Small intestine (tissue), 7 donors: ENCODE data around the gene PLXNA4. TPM values are rescaled to one million over a fixed set of nuclear protein-coding genes. Genes with fewer than 3 reads are reported as not detected.

Source experiments
- DNase-seq, 2 donors: peaks; one replicate each; pipeline versions ENCODE4 v3.0.0 to v3.0.0-alpha.2; 2013
- FAIRE-seq: peaks from 2 replicates; lab custom pipeline; 2012; peaks lifted over from hg19 to GRCh38; lab: Jason Lieb, UNC
- H3K27ac ChIP-seq, 3 donors: one replicate each; pipeline ENCODE4 v1.5.1; 2013; ENCODE audit warnings: low read length in 2 of 3, mild to moderate bottlenecking in 2 of 3, control low read depth in 1 of 3, inconsistent platforms in 1 of 3, low read depth in 1 of 3, moderate library complexity in 1 of 3
- H3K27me3 ChIP-seq, 3 donors: one replicate each; pipeline ENCODE4 v1.6.1; 2013; ENCODE audit warnings: low read length in 3 of 3, inconsistent platforms in 1 of 3; ENCODE audit not compliant: control insufficient read depth in 3 of 3, insufficient read depth in 3 of 3
- H3K36me3 ChIP-seq, 3 donors: one replicate each; pipeline ENCODE4 v1.6.1; 2013; ENCODE audit warnings: low read length in 3 of 3, inconsistent platforms in 1 of 3, low read depth in 1 of 3, mild to moderate bottlenecking in 1 of 3, moderate library complexity in 1 of 3; ENCODE audit not compliant: control insufficient read depth in 3 of 3, insufficient read depth in 2 of 3
- H3K4me1 ChIP-seq, 3 donors: one replicate each; pipeline ENCODE4 v1.6.1; 2013; ENCODE audit warnings: low read length in 2 of 3, inconsistent platforms in 1 of 3, low read depth in 1 of 3, mild to moderate bottlenecking in 1 of 3, moderate library complexity in 1 of 3; ENCODE audit not compliant: control insufficient read depth in 3 of 3, insufficient read depth in 2 of 3
- H3K4me3 ChIP-seq, 3 donors: one replicate each; pipeline ENCODE4 v1.5.1; 2013; ENCODE audit warnings: low read length in 3 of 3, control low read depth in 1 of 3, inconsistent platforms in 1 of 3, low read depth in 1 of 3, mild to moderate bottlenecking in 1 of 3, moderate library complexity in 1 of 3
- H3K9me3 ChIP-seq, 2 donors: one replicate each; pipeline ENCODE4 v1.6.1; 2013; ENCODE audit warnings: low read depth in 1 of 2, low read length in 1 of 2; ENCODE audit not compliant: control insufficient read depth in 2 of 2, insufficient read depth in 1 of 2
- WGBS, 3 donors: extraction: QIAGEN DNeasy Blood & Tissue Kit; methylation state at CpG; one replicate each; pipeline ENCODE4 v1.1.7; 2013; 5-methylcytosine and 5-hydroxymethylcytosine counted together
- polyA plus RNA-seq, 4 donors: library from polyadenylated mRNA; stranded (reverse) in 3 of 4; unstranded in 1 of 4; fragments of 200-250 nt in 3 of 4; fragments of 120-200 nt in 1 of 4; gene quantifications; one replicate each; pipeline versions ENCODE4 v1.2.1 to v1.2.3, GENCODE V29; 2013
- donor health status: healthy with polysubstance abuse.
- donor health status: control.
- donor health status: control.
- donor health status: Bipolar disorder and iron deficiency.
- donor health status: healthy.

PLXNA4 gene
- polyA plus RNA-seq, 4 donors, result under 0.01 to 3.9 (median 1.2) TPM; not detected in 1

- peaks cover 0 to 3% (median 0%) of the 10 kb centered on the region in 3 donors for H3K36me3 ChIP-seq
- no peaks in the 10 kb centered on the region for H3K9me3 ChIP-seq
- no peak for DNase-seq
- no peak overlapping the region for H3K4me3 ChIP-seq
- no peak for FAIRE-seq
- peaks cover 0 to 31% (median 0%) of the 10 kb centered on the region in 3 donors for H3K4me1 ChIP-seq
- peaks cover 0 to 8% (median 0%) of the 10 kb centered on the region in 3 donors for H3K27me3 ChIP-seq
- no peak overlapping the region for H3K27ac ChIP-seq
- 80 to 82% (median 80%) methylated on average over 6 of the region's 6 CpGs for WGBS, 3 donors
Observed at GRCh38 chr7:132488634-132489302, 87.5 kb downstream of the PLXNA4 start.

DNA sequence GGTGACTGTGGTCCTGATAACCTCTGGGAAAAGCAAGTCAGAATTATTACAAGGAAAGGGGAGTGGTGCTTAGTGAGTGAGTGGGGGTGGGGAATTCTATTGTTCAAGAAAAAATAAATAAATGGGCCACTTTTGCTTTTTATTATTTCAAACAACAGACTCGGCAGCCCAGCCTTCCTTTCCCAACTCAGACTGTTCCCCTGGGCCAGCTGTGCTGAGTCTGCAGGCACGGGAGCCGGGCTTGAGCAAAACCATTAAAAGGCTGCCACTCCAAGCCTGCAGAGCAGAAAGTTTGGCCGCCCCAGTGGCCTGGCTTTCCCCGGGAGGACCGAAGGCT is 90.0 kb downstream of the PLXNA4 start:
- WGBS, 3 donors, result 47 to 71% (median 65%) methylated on average over 6 of the region's 6 CpGs
- no peak for FAIRE-seq

GRCh38 chr7:132485600-132486273 is 90.5 kb downstream of the PLXNA4 start:
- FAIRE-seq (no peak), DNase-seq (peak in 1 of 2 donors; percentile 8)
- no peak overlapping the region for H3K4me3 ChIP-seq
- 66 to 70% (median 69%) methylated on average over 9 of the region's 9 CpGs for WGBS, 3 donors
- no peaks in the 10 kb centered on the region for H3K9me3 ChIP-seq
- peaks cover 0 to 17% (median 0%) of the 10 kb centered on the region in 3 donors for H3K4me1 ChIP-seq
- H3K27ac ChIP-seq, result no peak overlapping the region
- H3K36me3 ChIP-seq, result no peaks in the 10 kb centered on the region
- peaks cover 0 to 15% (median 0%) of the 10 kb centered on the region in 3 donors for H3K27me3 ChIP-seq

More for the DNA sequence above, 90.0 kb downstream of the PLXNA4 start:
- Histone ChIP-seq H3K9me3 (no peaks in the 10 kb centered on the region), H3K4me3 (no peak overlapping the region), H3K4me1 (peaks cover 0 to 17% (median 0%) of the 10 kb centered on the region in 3 donors), H3K27ac (no peak overlapping the region), H3K36me3 (no peaks in the 10 kb centered on the region), H3K27me3 (peaks cover 0 to 12% (median 0%) of the 10 kb centered on the region in 3 donors)
- no peak for DNase-seq

DNA sequence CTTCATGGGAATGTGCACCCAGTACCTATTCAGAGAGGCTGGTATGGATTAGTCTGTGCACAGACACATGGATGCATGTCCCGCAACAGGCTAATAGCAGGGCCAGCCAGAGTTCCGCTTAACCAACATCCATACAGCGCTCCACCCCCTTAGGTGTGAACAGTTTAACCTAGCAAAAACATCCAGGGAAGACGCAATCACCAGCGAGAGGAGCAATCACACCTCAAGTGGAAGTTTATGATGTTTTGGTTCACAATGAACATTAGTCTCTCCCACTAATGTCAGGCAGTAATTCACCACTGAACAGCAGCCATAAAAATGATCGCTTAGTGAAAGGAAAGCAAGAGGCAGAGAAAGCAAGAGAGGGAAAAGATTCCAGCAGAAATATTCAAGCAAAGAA is 91.1 kb downstream of the PLXNA4 start:
- FAIRE-seq, result no peak
- H3K27me3 ChIP-seq, result peaks cover 0 to 15% (median 0%) of the 10 kb centered on the region in 3 donors
- DNase-seq, result peak in 1 of 2 donors; percentile 57

DNA sequence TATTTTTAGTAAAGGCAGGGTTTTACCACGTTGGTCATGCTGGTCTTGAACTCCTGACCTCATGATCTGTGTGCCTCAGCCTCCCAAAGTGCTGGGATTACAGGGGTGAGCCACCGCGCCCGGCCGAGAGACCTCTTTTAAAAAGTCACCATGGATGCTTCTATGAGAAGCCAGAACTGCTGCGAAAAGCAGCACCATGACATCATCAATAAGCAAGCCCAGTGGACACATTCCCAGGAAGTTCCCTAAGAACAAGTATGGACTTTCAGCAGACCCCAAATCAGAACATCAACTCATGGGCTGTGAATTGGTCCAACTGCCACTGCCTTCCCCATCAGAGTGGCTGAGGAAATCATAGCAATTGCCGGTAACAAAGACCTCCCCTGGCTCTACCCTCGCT is 93.4 kb downstream of the PLXNA4 start:
- FAIRE-seq (no peak), DNase-seq (no peak)
- Histone ChIP-seq H3K9me3 (no peaks in the 10 kb centered on the region), H3K27me3 (peaks cover 0 to 11% (median 0%) of the 10 kb centered on the region in 3 donors), H3K4me3 (no peak overlapping the region), H3K4me1 (peaks cover 0 to 14% (median 0%) of the 10 kb centered on the region in 3 donors), H3K27ac (no peak overlapping the region), H3K36me3 (no peaks in the 10 kb centered on the region)
- 86 to 91% (median 90%) methylated on average over 8 of the region's 8 CpGs for whole genome bisulfite sequencing, 3 donors

More for the DNA sequence above, 91.1 kb downstream of the PLXNA4 start:
- Histone ChIP-seq H3K9me3 (no peaks in the 10 kb centered on the region), H3K27ac (no peak overlapping the region), H3K4me1 (peaks cover 0 to 16% (median 0%) of the 10 kb centered on the region in 3 donors), H3K4me3 (no peak overlapping the region), H3K36me3 (no peaks in the 10 kb centered on the region)
- WGBS, 3 donors, result 36 to 69% (median 51%) methylated on average over 6 of the region's 6 CpGs

DNA sequence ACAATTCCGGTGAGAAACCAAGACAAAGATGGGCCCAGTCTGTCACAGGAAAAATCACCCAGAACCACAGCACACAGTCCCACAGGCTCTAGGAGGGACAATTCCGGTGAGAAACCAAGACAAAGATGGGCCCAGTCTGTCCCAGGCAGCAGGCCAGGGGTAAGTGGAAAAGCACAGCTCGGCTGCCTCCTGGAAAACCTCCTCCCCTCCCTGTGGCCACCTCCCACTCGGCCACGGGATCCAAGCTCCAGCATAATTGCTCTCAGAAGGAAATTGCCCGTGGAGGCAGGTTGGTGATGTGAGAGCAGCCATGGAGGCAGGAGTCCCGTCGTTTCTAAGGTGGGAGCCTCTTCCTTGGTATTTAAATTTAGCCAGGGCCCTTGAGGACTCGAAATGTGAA is 95.7 kb downstream of the PLXNA4 start:
- DNase-seq, result no peak
- peaks cover 0 to 27% (median 0%) of the 10 kb centered on the region in 3 donors for H3K27me3 ChIP-seq
- WGBS, 3 donors, result 64 to 70% (median 69%) methylated on average over 9 of the region's 9 CpGs
- FAIRE-seq, result no peak
- no peak overlapping the region for H3K27ac ChIP-seq
- H3K4me1 ChIP-seq, result peaks cover 0 to 3% (median 0%) of the 10 kb centered on the region in 3 donors
- H3K9me3 ChIP-seq, result no peaks in the 10 kb centered on the region
- H3K36me3 ChIP-seq, result no peaks in the 10 kb centered on the region
- H3K4me3 ChIP-seq, result no peak overlapping the region

GRCh38 chr7:132476541-132476940 is 99.7 kb downstream of the PLXNA4 start:
- FAIRE-seq (no peak), DNase-seq (no peak)
- Histone ChIP-seq H3K4me1 (peaks cover 0 to 4% (median 0%) of the 10 kb centered on the region in 3 donors), H3K9me3 (no peaks in the 10 kb centered on the region), H3K27me3 (peaks cover 0 to 46% (median 0%) of the 10 kb centered on the region in 3 donors), H3K4me3 (no peak overlapping the region), H3K36me3 (no peaks in the 10 kb centered on the region), H3K27ac (no peak overlapping the region)
- 74 to 84% (median 83%) methylated on average over 1 of the region's 1 CpG for WGBS, 3 donors

DNA sequence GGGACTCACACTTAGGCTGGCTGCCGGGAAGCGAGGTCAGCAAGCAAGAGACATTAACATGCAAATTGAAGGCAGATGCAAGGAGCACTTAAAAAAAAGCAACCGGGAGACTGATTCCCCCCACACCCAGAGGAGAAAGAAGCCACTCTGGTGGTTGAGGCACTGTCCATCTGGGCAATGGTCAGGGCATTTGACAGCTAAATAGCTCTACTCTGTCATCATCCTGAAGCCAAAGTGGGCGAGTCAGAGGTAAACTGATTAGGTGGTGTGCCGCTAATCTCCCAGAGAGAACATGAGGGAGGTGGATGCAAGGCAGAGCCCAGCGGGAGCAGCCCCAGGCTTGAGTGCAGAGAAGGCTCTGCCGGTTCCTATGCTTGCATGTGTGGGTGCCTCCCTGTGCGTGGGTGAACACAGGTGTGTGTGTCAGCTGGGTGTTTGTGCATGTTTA is 100.6 kb downstream of the PLXNA4 start:
- Histone ChIP-seq H3K9me3 (no peaks in the 10 kb centered on the region), H3K27me3 (peaks cover 0 to 43% (median 0%) of the 10 kb centered on the region in 3 donors), H3K27ac (no peak overlapping the region), H3K36me3 (no peaks in the 10 kb centered on the region), H3K4me1 (peaks cover 0 to 4% (median 0%) of the 10 kb centered on the region in 3 donors), H3K4me3 (no peak overlapping the region)
- FAIRE-seq, result no peak
- no peak for DNase-seq
- WGBS, 3 donors, result 46 to 54% (median 48%) methylated on average over 8 of the region's 8 CpGs
